CD4-positive, alpha-beta T cell treated with Interleukin-6 for 4 hours (primary cell): Measurements from ENCODE around the gene HOXA5.

ENCODE experiments used
- DNase-seq: peaks from one replicate; pipeline ENCODE4 v3.0.0-alpha.2; 2020; ENCODE audit warnings: mixed read lengths

The HOXA5 gene

DNA sequence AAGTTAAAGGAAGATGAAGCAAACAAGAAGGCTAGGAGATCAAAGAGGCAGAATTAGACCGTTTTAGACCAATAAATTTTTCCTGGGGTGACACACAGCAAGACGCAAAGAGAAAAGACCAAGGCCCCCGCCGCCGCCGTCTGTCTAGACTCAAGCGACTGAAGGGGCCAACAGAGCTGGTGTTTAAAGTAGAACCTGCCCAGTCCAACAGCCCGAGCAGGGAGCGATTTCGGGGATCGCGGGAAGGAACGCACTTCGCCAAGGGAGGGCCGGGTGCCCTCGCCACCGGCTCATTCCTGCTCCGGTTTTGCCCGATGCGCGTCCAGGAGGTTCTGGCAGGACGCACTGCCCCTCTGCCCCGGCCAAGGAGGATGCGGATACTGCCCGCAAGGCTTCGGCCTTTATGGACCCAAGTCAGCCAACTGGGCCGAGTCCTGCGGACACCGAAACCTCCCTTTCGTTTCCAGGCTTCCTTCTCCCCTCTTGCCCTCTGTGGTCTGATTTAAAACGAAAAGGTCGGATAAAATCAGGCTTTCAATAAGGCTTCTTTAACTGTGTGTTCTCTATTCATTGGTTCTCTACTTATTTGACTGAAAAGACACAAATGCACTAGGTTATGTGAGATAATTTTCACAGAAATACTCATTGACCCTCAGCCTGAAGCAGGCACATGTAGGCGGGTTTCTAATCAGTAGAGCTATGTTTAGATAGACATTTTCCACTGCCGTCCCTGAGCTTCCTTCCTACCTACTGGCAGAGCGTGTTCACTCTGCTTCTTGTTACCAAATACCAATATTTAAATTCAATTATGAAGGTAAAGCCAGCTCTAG, 15.2 kb upstream of the HOXA5 start:
- no peak for DNase-seq

DNA sequence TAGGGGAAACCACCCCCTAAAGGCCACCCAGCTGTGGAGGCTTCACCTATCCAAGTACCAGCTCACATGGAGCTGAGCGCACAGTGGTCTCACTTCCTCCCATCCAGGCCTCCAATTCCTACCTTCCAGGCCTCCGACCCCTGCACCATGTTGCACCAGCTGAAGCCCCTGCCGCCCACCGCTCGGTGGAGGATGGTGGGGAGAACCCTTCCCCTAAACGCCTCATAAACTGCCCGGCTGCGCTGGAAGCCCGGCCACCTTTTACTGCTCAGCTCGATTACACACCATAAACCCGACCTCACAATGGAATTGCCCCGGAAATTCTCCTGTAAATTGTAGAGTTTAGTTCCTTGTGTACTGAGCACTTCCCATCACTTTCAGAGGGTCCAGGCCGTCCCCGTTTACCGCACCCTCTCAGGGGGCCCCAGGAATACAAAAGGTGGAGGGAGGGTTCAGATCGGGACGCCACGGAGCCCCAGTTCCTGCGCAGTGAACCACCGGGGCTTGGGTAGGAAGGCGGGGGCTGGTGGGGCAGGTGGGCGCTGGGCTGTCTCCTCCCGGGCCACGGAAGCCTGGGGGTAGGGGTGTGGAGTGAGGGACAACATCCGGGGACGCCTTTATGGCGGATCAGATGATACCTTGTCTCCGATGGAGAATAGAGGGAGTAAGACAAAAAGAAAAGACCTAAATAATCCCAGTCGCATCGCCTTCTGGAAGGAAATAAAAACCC, 14.4 kb upstream of the HOXA5 start:
- DNase-seq = no peak

DNA sequence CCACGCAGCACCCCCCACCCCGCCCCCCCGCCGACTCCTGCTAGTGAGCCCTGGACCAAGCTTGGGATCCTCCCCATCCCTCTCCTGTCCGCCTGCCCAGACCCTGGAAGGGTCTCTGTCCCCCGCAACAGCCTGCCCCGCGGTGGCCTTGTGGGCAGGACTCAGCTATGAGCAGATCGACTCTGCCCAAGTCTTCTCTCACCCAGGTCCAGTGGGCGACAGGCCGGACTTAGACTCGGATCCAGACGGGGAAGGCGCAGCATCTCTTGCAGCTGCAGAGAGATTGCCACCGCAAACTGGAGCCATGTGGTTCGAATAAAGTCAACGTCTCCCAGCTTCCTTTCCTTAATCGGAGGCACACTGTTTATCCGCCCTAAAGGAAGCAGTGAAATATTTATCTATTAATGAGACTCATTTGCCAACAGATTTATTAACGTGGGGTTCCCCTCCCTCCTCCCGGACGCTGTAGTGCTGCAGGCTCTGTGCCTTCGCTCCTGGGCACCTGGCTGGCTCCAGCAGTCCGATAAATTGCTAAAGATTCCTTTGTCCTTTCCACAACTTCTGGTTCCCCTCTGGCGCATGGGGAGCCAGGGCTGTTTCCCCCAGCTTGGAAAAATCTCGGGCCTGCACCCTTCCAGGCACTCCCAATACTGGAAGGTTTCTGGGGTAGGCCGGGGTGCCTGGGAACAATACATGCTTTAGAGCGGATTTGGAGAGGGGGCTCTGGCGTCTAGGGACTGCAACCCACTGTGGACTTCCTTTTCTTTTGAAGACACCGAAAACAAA, 13.6 kb upstream of the HOXA5 start:
- DNase-seq = no peak

DNA sequence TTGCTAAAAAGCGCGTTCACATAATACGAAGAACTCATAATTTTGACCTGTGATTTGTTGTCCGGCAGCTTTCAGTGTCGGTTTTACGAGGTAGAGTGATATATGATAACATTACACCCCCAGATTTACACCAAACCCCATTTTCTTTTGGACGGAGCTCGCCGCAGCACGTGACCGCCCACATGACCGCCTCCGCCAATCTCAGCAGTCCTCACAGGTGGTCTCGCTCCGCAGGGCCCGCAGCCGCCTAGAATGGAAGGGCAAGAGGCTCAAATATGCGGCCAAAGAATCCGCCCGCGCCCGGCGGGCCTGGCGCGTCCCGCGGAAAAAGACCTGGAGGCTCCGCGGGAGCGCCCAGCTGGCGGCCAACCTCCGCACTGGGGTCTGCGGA, 13.0 kb upstream of the HOXA5 start, which contains the start of gene HOXA7:
HOXA7 (minus strand) TSS at position 168 of the 391 bp plus-strand sequence; CDS start at position 38, 130 bp downstream.
- no peak for DNase-seq

DNA sequence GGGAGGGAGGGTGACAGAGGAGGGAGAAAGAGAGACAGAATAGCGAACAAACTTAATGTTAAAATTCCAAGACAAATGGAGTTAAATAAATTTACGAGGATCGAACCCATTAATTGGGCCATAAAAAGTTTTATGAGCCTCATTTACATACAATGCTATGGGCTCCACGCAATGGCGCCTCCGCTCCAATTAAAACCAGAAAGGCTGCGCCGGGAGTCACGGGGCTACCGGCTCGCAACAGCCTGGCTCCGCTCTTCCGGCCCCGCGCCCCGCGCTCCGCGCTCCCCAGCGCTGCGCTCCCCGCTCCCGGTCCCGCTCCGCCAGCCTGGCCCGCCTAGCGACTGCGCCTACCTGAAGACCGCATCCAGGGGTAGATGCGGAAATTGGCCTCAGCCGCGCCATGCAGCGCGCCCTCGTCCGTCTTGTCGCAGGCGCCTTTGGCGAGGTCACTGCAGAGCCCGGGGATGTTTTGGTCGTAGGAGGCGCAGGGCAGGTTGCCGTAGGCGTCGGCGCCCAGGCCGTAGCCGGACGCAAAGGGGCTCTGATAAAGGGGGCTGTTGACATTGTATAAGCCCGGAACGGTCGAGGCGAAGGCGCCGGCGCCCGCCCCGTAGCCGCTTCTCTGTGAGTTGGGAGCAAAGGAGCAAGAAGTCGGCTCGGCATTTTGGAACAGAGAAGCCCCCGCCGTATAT, 12.5 kb upstream of the HOXA5 start:
- peak; percentile 34 for DNase-seq

DNA sequence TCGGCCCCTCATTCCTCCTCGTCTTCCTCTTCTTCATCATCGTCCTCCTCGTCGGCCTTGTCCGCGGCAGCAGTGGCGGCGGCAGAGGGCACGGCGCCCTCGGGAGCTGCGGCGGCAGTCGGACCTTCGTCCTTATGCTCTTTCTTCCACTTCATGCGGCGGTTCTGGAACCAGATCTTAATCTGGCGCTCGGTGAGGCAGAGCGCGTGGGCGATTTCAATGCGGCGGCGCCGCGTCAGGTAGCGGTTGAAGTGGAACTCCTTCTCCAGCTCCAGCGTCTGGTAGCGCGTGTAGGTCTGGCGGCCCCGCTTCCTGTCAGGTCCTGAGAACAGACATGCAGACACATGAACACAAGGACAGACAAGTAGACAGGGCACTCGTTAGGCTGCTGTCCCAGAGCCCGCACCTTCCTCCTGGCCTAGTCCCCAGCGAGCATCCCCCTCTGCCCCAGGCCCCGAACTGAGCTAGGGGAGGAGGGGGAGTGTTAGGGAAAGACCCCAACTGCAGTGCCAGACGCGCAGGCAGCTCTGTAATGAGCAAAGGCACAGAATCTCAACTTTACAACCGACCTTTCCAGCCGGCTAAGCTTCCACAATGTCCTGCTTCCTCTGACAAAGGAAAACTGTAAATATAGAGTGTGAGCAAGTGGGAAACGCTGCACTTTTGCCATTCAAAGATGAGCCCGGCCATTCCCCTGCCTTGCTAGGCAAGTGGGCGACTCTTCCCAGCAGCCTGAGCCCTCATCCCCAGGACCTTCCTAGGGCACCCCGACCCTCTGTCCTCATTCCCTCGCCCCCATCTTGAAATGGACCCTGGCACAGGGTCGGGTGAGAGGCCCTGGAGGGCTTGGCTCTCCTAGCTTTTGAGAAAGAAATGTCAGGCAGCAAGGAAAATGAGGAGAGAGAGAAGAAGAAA, 11.7 kb upstream of the HOXA5 start:
- peak; percentile 52 for DNase-seq

DNA sequence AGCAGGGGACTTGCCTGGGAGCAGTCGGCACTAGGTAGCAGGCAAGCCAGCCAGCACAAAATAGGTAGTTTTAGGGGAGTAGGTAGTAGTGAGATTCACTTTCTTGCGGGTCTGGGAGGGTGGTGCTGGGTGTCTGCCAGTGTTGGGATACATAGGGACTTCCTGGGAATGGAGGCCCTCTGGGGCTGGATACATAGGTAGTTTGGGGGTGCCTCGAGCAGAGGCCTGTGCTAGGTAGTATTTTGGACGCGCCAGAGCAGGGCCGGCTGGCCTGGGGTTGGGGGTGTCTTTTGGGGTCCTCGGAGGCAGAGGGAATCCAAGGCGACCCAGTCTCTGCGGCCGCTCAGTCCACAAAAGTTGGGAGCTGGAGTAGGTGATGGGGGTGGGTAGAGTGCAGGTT, 10.9 kb upstream of the HOXA5 start:
- no peak for DNase-seq

DNA sequence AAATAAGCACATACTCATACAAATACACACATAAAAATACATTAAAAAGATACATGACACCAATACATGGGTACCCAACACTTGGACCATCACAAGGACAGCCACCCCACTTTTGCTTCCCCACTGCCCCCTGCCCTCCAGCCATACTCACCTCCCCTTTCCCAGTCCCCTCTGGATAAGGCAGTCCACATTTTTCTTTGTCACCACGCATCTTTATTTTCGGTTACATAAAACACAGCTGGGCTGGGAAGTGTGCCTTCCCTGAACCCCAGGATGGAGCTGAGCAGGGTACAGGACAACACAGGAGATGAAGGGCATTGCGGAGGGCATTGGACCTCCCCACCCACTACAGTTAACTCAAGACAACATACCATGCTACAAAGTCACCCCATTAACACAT, 10.0 kb upstream of the HOXA5 start:
- DNase-seq = no peak

DNA sequence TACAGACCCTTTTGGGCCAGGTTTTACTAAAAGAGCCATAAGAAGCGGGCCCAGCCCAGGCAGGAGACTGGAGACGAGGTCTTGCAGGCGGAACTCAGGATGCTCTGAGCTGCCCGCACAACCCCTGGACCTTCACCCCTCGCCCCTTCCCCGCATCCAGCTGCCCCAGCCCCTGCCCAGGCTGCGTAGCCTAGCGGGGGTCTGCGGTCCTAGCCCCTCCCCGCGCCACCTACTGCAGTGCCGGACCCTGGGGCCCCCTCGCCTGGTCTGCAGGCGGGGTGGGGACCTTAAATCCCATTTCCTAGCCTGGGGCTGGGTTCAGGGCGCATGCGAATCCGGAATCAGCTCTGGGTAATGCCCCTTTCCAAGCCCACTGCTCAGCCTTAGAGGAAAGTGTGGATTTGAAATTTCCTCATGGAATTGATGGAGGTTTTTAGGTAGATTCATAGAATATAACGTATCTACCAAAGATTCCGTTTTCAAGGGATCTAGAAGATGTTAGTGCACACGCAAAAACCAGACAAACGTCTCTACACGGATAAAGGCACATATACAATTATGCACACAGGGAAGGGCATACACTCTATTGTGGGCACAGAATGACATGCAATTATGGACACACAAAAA, 9.4 kb upstream of the HOXA5 start:
- DNase-seq = no peak

DNA sequence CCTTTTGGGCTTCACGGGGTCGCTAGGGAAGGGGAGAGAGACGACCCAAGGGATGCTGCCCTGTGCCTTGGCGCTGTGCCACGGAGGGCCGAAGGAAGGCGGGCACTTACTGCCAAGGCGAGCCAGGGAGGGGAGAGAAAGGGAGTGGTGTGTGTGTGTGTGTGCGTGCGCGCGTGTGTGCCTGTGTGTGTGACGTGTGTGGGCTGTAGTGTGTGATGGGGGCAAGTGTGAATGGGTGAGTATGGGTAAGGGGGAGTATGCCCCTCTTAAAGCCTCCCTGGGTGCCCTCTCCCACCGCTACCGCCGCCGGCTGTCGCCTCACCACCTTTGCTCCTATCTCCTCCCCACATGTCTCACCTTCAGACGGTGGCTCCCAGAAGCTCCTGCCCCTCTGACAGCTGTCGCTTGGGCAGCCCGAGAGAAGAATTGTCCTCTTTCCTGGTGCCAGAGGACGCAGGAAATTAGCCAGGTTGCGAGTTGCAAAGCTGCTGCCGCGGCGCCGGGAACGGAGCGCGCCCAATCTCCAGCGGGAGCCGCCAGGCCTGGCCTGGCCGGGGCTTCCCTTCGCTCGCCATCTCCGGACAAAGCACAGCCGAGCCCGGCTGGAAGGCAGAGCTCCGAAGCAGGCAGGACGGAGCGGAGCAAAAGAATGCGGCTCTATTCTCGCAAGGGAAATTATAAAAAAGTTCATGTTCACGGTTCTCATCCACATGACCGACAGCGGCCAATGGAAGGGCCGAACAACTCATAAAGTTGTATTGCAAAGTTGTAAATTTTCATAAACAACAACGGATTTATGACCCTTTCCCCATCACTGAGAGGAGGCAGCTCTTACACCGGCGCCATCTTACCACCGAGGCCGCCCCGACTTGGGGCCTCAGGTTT, 8.7 kb upstream of the HOXA5 start, which contains the start of gene HOXA3:
HOXA3 (minus strand) TSS at position 653 of the 885 bp plus-strand sequence. CDS start 41,943 bp downstream, outside the sequence.
- DNase-seq = no peak

DNA sequence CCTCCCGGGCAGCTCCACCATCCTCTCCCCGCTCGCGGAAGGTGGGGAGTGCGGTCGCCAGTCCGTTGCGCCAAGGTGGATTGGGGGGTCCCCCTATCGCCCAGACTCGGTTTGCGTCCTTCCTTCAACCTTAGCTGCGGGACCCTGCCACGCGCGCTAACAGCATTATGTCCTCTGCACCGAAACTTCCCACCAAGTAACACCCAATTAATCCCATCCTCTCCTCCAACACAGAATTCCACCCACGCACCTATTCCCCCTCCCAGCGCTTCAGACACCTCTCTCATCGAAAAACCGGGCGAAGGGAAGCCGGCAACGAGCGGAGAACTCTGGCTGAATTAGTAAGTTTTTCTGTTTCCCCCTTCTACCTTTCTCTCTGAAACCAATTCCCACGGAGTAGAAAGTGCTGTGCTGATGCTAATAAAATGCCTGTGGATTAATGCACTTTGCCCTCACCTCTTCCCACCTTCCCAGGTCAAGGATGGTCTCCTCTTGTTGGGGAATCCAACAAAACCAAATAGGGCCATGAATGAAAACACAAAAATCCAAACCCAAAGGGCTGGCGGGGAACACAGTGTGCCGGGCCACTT, 8.0 kb upstream of the HOXA5 start:
- DNase-seq = no peak

DNA sequence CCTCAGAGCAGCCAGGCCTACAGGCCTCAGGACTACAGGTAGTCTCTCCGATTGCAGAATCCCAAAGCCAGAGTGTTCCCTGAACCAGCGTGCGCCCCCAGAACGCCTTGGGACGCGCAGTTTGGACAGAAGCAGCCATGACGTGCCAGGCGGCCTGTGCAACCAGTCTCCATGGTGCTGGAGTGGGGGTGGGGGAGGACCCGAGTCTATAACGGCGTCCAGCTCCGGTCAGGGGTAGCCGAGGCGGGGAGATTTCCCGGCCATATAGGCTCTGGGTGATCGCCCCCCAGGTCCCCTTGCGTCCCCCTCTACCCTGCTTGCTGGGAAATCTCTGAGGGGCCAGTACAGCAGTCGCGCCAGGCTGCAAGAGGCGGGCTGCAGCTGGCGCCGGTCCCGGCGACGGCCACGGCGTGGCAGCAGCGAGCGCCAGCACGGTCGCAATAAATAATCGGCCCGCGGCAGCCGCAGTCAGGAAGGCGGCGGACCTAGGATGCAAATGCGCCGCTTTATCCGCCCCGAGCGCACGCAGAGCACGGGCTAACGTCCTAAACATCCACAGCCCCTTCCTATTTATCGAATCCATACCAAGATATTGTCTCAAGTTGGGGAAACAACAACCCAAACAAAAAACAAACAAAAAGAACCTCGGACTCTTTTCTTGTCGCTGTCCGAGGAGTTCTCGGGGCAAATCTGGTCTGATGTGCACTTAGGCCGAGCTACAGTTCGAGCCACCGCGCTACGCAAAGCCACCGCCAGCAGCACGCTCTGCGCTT, 7.3 kb upstream of the HOXA5 start:
- peak; percentile 76 for DNase-seq

DNA sequence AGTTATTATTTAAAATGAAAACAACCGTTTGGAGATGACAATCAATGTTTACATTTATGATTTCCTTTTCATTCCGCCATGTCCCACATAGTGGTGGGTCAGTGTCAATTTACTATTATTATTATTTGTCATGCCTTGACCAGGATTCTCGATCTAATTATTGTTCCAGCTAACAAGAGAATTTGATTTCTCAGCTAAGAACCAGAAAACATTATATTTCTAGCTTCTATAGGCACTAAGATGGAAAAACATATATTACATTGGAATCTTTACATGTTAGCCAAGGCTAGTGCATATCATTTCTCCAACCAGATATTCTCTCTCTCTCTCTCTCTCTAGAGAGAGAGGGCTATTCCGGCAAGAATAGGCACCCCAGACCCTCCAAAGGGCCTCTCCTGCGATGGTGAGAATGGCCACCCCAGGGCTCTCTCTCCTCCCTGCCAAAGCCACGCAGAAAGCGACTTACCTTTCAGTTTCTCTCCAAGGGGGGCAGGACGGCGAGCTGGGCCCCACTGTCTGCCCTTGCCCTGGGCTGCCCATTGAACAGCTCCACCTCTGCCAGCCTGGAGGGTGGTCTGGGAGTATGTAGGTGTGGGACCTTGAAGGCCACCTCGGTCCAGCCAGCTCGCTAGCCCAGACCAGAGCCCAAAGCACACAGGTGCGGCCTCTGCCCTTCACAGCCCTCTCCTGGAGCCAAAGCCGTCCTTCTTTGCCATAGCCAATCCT, 6.5 kb upstream of the HOXA5 start:
- DNase-seq = no peak

DNA sequence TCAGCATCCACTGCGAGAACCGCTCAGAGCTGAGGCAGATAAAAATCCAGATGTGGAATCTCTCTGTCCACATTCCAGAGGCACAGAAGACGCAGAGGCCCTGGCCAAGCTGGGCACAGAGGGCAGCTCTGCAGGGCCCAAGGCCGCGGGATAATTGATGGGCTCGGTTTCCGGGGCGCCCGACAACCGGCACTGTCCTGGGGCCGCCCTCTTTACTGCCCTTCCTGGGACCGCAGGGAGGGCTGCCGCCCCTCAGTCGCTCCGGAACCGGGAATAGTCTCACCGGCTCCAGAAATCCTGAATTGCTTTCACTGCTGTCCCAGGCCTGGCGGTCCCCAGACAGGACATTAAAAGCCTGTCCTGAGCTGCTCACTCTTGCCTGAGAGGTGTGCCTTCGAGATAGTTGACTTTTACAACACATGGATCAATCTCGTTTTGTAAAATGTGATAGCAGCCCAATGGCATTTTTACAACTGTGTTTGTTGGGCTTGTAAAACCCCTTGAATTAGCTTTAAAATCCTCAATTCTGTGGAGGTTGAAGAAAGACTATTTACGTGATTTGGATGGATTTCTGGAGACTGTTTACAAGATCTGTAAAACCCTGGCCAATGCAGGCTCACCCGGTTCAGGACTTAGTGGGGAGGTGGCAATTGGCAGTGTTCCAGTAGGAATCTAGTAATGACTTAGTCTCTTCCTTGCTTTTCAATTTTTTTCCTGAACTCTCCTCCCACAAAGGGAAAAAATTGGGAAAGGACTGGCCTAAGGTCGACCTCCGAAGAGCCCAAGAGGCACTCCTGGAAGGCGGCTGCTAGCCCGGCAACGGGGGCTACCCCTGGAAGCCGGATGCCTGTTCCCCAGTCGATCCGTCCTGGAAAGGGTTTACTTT, 5.5 kb upstream of the HOXA5 start:
- DNase-seq = no peak

DNA sequence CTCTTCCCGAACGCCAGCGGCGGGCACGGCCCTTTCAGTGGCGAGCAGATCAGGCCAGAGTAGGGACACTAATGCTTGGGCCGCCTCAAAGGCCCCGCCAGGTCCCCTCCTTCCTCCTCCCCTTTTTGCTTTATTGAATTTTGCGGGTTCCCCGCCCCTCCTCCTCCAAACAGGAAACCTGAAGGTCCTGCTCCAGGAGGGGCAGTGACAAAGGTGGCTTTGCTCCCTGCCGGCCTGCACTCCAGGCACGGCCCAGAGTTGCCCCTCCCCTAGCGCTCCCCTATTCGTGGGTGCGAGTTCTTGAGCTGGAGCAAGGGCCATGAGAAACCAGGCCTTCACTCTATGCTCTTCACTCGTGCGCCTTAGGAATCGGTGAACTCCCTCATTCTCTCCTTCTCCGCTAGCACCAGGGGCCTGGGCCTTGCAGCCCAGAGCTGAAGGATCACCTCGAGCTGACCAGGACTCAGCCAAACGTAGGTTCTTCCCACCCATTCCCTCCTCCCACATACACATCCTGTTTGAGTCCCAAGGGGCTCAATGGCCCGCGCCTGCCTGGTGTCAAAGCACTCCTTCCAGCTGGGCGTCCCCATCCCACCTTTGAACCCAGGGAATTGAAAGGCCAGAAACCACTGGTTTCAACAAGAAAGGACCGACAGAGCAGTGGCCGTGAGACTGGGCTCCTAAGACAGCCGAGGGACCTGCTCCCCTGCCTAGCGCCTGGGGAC, 4.7 kb upstream of the HOXA5 start:
- DNase-seq = no peak
